GM13976 (cell line): Measurements from ENCODE around the gene SREBF1.

Experiments used
- DNase-seq: peaks from one replicate; pipeline ENCODE4 v3.0.0; 2012; ENCODE audit warnings: low spot score
- CTCF ChIP-seq: IDR thresholded peaks from 2 replicates; pipeline ENCODE4 v1.5.1; 2012; ENCODE audit warnings: borderline replicate concordance, mild to moderate bottlenecking; ENCODE audit not compliant: insufficient read depth; ENCODE audit errors: extremely low read depth, missing control alignments, control extremely low read depth
- in situ Hi-C: fragments of 300-500 bp; cut with MboI; formaldehyde crosslinking; loops from one replicate; pipeline ENCODE4 v1.12.0; 2022; ENCODE audit warnings: low sequenced_read_pairs, mixed read lengths, inconsistent platforms; ENCODE audit not compliant: unreplicated experiment

SREBF1 gene

GRCh38 chr17:17774009-17774881 is 62.5 kb downstream of the SREBF1 start:
- DNase-seq = no peak
- no peak for TF ChIP-seq CTCF
- in situ Hi-C loops = no loop called here

DNA sequence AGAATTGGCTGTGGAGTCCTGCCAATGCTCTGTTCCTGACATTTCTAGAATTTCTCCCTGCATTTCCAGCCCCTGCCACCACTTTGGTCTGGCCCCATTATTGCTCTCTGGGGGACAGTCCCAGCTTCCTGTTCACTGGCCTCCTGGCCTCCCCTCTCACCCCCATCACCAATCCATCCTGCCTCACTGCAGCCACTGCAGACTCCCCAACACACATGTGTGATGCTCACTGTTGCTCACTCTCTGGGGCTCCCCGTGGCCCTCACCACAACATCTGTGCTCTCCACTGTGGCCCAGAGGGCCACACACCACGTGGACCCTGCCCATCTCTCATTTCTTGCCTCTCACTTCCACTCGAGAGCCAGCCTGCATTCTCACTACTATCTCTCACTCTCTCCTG is 64.6 kb downstream of the SREBF1 start:
- in situ Hi-C loops = no loop called here
- no peak for TF ChIP-seq CTCF

DNA sequence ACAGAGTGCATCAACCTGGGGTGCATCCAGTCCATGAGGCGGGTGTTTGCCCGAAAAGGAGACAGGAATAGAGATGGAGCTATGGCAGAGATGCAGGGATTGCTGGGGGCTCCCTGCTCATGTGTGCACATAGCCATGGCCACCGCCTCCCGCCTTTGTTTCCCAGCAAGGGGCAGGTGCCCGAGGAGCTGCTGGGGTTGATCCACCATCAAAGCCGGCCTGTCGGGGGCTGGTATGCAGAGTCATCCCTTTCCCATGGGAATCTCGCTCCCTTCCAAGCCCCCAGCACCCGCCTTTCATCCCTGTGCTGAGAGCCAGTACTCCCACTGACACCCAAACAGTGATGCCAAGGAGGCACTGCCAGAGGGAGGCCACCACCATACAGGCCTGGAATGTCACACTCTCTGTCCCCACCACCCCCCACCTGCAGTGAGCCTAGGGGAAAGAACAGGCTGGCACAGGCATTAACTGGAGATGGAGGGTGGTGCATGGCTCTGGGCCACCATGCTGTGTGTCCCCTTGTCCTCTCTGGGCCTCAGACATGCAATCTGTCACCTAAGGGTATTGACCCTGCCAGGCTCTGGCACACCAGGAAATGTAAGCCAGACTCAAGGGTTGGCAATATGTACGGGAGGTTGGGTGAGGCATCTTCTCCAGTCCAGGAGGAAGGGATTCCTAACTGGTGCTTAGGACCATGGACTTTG is 65.1 kb downstream of the SREBF1 start:
- in situ Hi-C loops = no loop called here
- no peak for DNase-seq
- TF ChIP-seq CTCF = no peak

More for the DNA sequence above, 64.6 kb downstream of the SREBF1 start:
- DNase-seq = no peak

- in situ Hi-C loops = no loop called here
- DNase-seq = no peak
- no peak for TF ChIP-seq CTCF
Observed at GRCh38 chr17:17770632-17771044, 66.1 kb downstream of the SREBF1 start.

DNA sequence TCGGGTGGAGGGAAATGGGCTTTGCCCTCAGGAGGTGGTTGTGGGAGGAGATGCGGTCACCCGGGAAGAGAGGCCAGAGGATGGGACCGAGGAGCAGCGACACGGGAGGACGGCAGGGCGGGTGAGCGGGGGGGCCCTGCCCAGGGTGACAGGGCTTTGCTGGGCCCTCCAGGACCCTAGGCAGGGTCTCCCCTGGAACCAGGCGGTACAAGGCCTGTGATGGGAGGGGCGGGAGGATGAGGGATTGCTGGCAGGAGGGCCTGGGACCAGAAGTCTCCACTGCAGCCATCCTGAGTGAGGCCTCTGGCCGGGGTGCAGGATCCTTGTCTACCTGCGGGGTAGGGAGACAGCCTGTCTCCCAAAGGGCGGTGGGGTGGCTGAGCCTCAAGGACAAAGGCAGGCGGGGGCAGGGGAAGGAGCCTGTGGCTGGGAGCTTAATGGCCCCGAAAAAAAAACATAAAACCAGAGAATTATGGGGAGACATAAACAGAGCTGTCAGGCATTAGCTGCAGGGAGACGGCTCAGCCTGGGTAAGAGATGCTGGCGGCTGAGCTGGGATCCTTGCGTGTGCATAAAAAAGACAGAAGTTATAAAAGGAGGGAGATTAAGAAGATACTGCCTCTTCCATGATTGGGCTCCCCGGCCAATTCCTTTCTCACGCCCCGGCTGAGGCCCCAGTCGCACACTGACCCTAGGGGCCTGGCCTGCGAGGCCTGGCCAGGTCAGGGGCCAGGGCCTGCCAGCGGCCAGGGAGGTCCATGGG is 66.7 kb downstream of the SREBF1 start:
- DNase-seq = no peak
- in situ Hi-C loops = no loop called here
- no peak for TF ChIP-seq CTCF

DNA sequence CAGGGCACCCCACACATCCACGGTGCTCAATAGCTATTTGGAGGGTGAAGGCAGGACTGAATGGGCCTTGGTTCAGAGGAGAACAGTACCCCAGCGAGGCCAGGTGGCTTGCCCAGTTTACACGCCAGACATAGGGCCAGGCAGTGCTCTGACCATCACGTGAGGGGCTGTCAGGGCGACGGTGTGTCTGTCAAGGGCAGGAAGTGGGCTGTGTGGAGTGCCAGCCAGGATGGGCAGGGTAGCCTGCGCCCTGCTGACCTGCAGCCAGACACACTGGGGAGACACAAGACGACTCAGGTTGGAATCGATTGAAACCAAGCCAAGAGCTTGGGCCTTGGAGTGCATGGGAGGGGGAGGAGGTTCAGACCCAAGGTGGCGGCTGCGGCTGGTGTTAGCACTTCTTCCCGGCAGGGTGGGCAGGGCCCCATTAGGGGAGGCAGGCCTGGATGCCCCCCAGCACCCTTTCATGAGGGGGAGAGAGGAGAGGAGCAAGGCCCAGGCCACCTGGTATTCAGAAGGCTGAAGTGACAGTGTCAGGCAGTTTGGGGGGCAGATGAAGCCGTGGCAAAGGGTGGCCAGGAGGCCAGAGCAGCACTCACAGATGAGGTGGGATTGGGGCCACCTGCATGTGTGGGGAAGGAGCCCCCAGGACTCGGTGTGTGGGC is 68.2 kb downstream of the SREBF1 start:
- DNase-seq = no peak

More for the DNA sequence above, 68.2 kb downstream of the SREBF1 start:
- in situ Hi-C loops = no loop called here
- no peak for TF ChIP-seq CTCF
